ENCODE results near the gene F2RL3.
"Not testable (repeated sequence)": the region's sequence is repeated elsewhere in the genome, so short reads cannot be mapped to it uniquely, and the experiment has no call there.

F2RL3 gene

GRCh38 chr19:16919496-16919895 lies 30.7 kb downstream of the F2RL3 start:
- in situ Hi-C loops (cut with MboI; ENCODE audit: low sequenced_read_pairs): no loop called here

- in situ Hi-C loops (cut with MboI; ENCODE audit: low sequenced_read_pairs): no loop called here
Observed at GRCh38 chr19:16920816-16921529, 32.2 kb downstream of the F2RL3 start.

GRCh38 chr19:16921766-16922591 lies 33.2 kb downstream of the F2RL3 start:
- in situ Hi-C loops (cut with MboI; ENCODE audit: low sequenced_read_pairs): no loop called here

GRCh38 chr19:16922592-16922934 lies 33.8 kb downstream of the F2RL3 start:
- in situ Hi-C loops (cut with MboI; ENCODE audit: low sequenced_read_pairs): no loop called here

- in situ Hi-C loops (cut with MboI; ENCODE audit: low sequenced_read_pairs): no loop called here
Observed at GRCh38 chr19:16922949-16923348, 34.1 kb downstream of the F2RL3 start.

DNA sequence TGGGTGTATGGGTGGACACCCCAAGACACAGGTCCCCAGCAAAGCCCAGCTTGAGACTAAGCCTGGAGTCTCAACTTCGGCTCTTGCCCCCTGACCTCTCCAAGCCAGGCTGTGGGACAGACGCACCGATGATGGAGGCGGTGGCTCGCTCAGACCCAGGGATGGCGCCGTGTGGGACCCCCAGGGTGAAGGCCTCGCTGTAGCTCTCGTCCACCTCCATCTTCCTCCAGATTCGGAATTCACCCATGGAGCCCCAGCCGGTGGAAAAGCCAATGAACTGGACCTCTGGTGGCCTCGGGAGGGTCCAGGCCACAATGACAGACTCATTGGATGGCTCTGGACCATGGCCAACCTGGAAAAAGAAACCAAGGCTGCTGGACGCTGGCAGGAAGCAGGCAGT lies 39.1 kb downstream of the F2RL3 start:
- in situ Hi-C loops (cut with MboI; ENCODE audit: low sequenced_read_pairs): no loop called here

DNA sequence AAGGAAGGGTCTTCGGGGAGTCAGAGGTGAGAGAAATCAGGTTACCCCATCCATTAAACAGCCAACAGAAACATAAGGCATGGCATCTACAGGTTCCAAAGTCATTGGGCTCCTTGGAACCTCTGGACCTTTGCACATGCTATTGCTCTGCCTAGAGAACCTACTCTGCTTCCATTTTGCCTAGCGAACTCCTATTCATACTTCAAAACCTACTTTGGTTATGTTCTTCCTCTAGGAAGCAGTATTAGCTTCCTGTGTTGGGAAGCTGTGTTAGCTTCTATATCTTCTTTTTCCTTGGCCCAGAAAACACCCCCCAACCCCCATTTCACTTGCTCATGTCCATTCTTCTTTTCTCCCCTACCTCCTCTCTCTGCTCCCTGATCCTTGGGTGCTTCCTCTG lies 39.6 kb downstream of the F2RL3 start:
- in situ Hi-C loops (cut with MboI; ENCODE audit: low sequenced_read_pairs): no loop called here

GRCh38 chr19:16928916-16929315 lies 40.1 kb downstream of the F2RL3 start:
- in situ Hi-C loops (cut with MboI; ENCODE audit: low sequenced_read_pairs): no loop called here

DNA sequence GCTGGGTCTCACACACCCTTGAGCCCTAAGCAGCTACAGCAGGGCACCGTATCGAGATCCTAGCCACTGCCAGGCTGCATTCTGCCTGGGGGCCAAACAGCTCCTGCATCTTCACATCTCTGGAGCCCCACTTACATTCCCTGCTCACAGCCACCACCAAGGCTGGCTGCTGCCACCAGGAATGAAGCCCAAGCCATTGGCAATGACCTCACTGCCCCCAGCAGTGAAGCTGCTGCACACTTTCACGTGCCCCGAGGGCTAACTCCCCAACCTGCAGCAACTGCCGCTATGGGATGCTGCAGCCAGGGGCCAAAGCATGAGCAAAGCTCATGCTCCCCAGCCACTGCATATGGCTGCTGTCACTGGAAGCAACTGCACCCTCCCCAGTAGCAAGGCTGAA lies 42.0 kb downstream of the F2RL3 start:
- in situ Hi-C loops (cut with MboI; ENCODE audit: low sequenced_read_pairs): no loop called here

GRCh38 chr19:16931306-16931705 lies 42.5 kb downstream of the F2RL3 start:
- in situ Hi-C loops (cut with MboI; ENCODE audit: low sequenced_read_pairs): no loop called here

- in situ Hi-C loops (cut with MboI; ENCODE audit: low sequenced_read_pairs): no loop called here
Observed at GRCh38 chr19:16934489-16934888, 45.7 kb downstream of the F2RL3 start.

DNA sequence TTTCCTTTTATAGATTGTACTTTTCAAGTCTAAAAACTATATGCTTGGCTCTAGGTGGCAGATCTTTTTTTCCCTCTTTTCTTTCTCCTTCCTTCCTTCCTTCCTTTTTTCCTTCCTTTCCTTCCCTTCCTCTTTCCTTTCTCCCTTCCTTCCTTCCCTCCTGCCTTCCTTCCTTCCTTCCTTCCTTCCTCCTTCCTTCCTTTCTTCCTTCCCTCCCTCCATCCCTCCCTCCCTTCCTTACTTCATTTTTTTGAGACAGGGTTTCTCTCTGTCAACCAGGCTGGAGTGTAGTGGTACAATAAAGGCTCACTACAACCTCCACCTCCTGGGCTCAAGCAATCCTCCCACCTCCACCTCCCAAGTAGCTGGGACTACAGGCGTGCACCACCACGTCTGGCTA lies 48.1 kb downstream of the F2RL3 start:
- in situ Hi-C loops (cut with MboI; ENCODE audit: low sequenced_read_pairs): no loop called here

DNA sequence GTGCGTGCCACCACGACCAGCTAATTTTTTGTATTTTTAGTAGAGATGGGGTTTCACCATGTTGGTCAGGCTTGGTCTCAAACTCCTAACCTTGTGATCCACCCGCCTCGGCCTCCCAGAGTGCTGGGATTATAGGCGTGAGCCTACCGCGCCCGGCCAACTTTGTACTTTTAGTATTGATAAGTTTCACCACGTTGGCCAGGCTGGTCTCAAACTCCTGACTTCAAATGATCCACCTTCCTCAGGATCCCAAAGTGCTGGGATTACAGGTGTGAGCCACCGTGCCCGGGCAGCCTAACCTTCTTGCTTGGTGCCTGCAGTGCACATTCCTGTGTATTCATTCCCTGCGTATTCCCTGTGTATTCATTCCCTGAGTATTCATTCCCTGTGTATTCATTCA lies 49.0 kb downstream of the F2RL3 start:
- in situ Hi-C loops (cut with MboI; ENCODE audit: low sequenced_read_pairs): not testable (repeated sequence)

- in situ Hi-C loops (cut with MboI; ENCODE audit: low sequenced_read_pairs): no loop called here
Observed at GRCh38 chr19:16938211-16938610, 49.4 kb downstream of the F2RL3 start.

DNA sequence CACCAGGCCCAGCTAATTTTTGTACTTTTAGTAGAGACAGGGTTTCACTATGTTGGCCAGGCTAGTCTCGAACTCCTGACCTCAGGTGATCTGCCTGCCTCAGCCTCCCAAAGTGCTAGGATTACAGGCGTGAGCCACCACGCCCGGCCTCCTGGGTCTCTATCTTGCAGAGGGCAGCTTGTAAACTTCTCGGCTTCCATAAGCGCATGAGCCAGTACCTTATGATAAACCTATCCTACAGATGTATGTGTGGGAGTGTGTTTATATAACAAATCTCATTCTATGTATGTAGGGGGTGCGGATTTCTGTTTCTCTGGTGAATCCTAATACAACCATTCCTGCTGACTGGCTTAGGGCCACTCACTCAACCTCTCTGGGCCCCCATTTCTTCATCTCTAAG lies 51.3 kb downstream of the F2RL3 start:
- in situ Hi-C loops (cut with MboI; ENCODE audit: low sequenced_read_pairs): not testable (repeated sequence)

- in situ Hi-C loops (cut with MboI; ENCODE audit: low sequenced_read_pairs): no loop called here
Observed at GRCh38 chr19:16940626-16941025, 51.8 kb downstream of the F2RL3 start.

All from HL-60/S4 treated with retinoic acid at 250 ng/mL for 4 days and 3 days (cell line).